ENCODE results near the gene NPHS1. TPM values are rescaled to one million over a fixed set of nuclear protein-coding genes. Genes with fewer than 3 reads are reported as not detected.

Gene NPHS1
- total RNA-seq, 1 experiment from 2014 or later: 0.67 TPM

- TF ChIP-seq TCF7L2 (IDR thresholded peaks at IDR 0.05; ENCODE audit: low read depth, low read length): no peak
Observed at GRCh38 chr19:35889370-35890112, 37.2 kb upstream of the NPHS1 start (continued).

- ChIA-PET POLR2A (no interaction called here), CTCF (no interaction called here)
- ATAC-seq (no peak), DNase-seq (ENCODE audit: low read depth, low spot score) (no peak)
- intact Hi-C loops (cut with micrococcal nuclease; ENCODE audit: unreplicated experiment) (no loop called here), in situ Hi-C loops (cut with HindIII; ENCODE audit: low pct_unique_long_range_greater_than_20kb, low sequenced_read_pairs) (no loop called here)
- no TSS peak for BruUV-seq (replicated peaks)
- TF ChIP-seq POLR2AphosphoS5 (IDR thresholded peaks at IDR 0.05; ENCODE audit: low read depth, low read length): no peak
- TF ChIP-seq CTCF (IDR thresholded peaks at IDR 0.05): no peak
- no peak for TF ChIP-seq REST (IDR thresholded peaks at IDR 0.05; ENCODE audit: insufficient read depth in 1 of 2, low read depth in 2 of 2, low read length in 1 of 2)
- TF ChIP-seq TCF7L2 (IDR thresholded peaks at IDR 0.05; ENCODE audit: low read depth, low read length): no peak
- no peak for TF ChIP-seq SIN3A (IDR thresholded peaks at IDR 0.05; ENCODE audit: borderline replicate concordance, insufficient read depth, low read depth, low read length)
- Histone ChIP-seq H3K27ac (ENCODE audit: low read length) (no peak overlapping the region), H3K4me3 (ENCODE audit: low read depth in 2 of 2, low read length in 2 of 2) (no peak overlapping the region), H3K27me3 (ENCODE audit: control insufficient read depth, insufficient read depth, low read length) (no peaks in the 10 kb centered on the region), H3K36me3 (ENCODE audit: control insufficient read depth, insufficient read depth, low read length) (peaks cover 5% of the 10 kb centered on the region; the same call in 1 of the 2 replicates), H3K9me3 (ENCODE audit: control insufficient read depth, insufficient read depth, low read depth, low read length) (no peaks in the 10 kb centered on the region), H3K4me1 (ENCODE audit: control insufficient read depth, insufficient read depth, low read length) (no peaks in the 10 kb centered on the region)
Observed at GRCh38 chr19:35888398-35888797, 36.1 kb upstream of the NPHS1 start.

- TF ChIP-seq CTCF (IDR thresholded peaks at IDR 0.05): no peak
- no peak for TF ChIP-seq REST (IDR thresholded peaks at IDR 0.05; ENCODE audit: insufficient read depth in 1 of 2, low read depth in 2 of 2, low read length in 1 of 2)
- TF ChIP-seq POLR2AphosphoS5 (IDR thresholded peaks at IDR 0.05; ENCODE audit: low read depth, low read length): no peak
- TF ChIP-seq SIN3A (IDR thresholded peaks at IDR 0.05; ENCODE audit: borderline replicate concordance, insufficient read depth, low read depth, low read length): no peak
- TF ChIP-seq TCF7L2 (IDR thresholded peaks at IDR 0.05; ENCODE audit: low read depth, low read length): no peak
- Histone ChIP-seq H3K36me3 (ENCODE audit: control insufficient read depth, insufficient read depth, low read length) (peaks cover 5% of the 10 kb centered on the region; the same call in 1 of the 2 replicates), H3K9me3 (ENCODE audit: control insufficient read depth, insufficient read depth, low read depth, low read length) (no peaks in the 10 kb centered on the region), H3K4me3 (ENCODE audit: low read depth in 2 of 2, low read length in 2 of 2) (no peak overlapping the region), H3K27ac (ENCODE audit: low read length) (no peak overlapping the region), H3K4me1 (ENCODE audit: control insufficient read depth, insufficient read depth, low read length) (no peaks in the 10 kb centered on the region), H3K27me3 (ENCODE audit: control insufficient read depth, insufficient read depth, low read length) (no peaks in the 10 kb centered on the region)
- in situ Hi-C loops (cut with HindIII; ENCODE audit: low pct_unique_long_range_greater_than_20kb, low sequenced_read_pairs) (no loop called here), intact Hi-C loops (cut with micrococcal nuclease; ENCODE audit: unreplicated experiment) (no loop called here)
- ChIA-PET POLR2A (no interaction called here), CTCF (interaction anchor here (0.7 kb wide), 2 partner anchors 32 to 194 kb away, joined by 3 to 11 read pairs; no protein-coding TSS in a partner anchor)
- ATAC-seq (no peak), DNase-seq (ENCODE audit: low read depth, low spot score) (no peak)
- BruUV-seq (replicated peaks): no TSS peak
Observed at GRCh38 chr19:35887197-35887596, 34.9 kb upstream of the NPHS1 start.
